HepG2 (cell line): Measurements from ENCODE around the gene C1orf159. TPM values are rescaled to one million over a fixed set of nuclear protein-coding genes. Genes with fewer than 3 reads are reported as not detected.

Experiments used
- AHR ChIP-seq: IDR thresholded peaks from 2 replicates; pipeline ENCODE4 v1.6.1; 2018; ENCODE audit warnings: missing genetic modification reagents, missing compliant biosample characterization
- ATF4 ChIP-seq, 2 experiments: fragments of 450-650 bp in 1 of 2; sonication (generic) in 1 of 2; formaldehyde crosslinking; IDR thresholded peaks; 2 replicates each; pipeline versions ENCODE4 v1.5.0 to v1.8.0; 2020 to 2022; ENCODE audit warnings: mild to moderate bottlenecking in 1 of 2, missing genetic modification reagents in 1 of 2
- BCL6 ChIP-seq: IDR thresholded peaks from 2 replicates; pipeline ENCODE4 v1.6.1; 2016; ENCODE audit warnings: missing genetic modification reagents, missing compliant biosample characterization
- BRD4 ChIP-seq: sonication (generic); formaldehyde crosslinking; IDR thresholded peaks from 2 replicates; pipeline ENCODE4 v1.4.0; 2020; ENCODE audit warnings: missing genetic modification reagents
- EHMT2 ChIP-seq: fragments of 200-600 bp; sonication (generic); IDR thresholded peaks from 2 replicates; pipeline ENCODE4 v1.7.0; 2017; ENCODE audit warnings: antibody characterized with exemption, low read depth, low read length, borderline replicate concordance
- EP300 ChIP-seq, 3 experiments: sonication (generic) in 1 of 3; formaldehyde crosslinking in 1 of 3; IDR thresholded peaks; 2 replicates each; pipeline versions ENCODE4 v1.5.1 to v1.6.1; 2011 to 2020; ENCODE audit warnings: low read depth in 2 of 3, low read length in 2 of 3, borderline replicate concordance in 1 of 3, improper control_type of control experiment in 1 of 3, mild to moderate bottlenecking in 1 of 3, missing genetic modification reagents in 1 of 3, moderate library complexity in 1 of 3
- HDAC6 ChIP-seq: fragments of 200-600 bp; sonication (generic); IDR thresholded peaks from 2 replicates; pipeline ENCODE4 v1.7.0; 2017; ENCODE audit warnings: mild to moderate bottlenecking, antibody characterized with exemption, low read length, low read depth
- HNRNPLL ChIP-seq: fragments of 200-400 bp; formaldehyde crosslinking; IDR thresholded peaks from 2 replicates; pipeline ENCODE4 v1.6.1; 2017; ENCODE audit warnings: mild to moderate bottlenecking, low read depth, low read length; ENCODE audit not compliant: poor library complexity, severe bottlenecking
- IRF1 ChIP-seq: sonication (generic); formaldehyde crosslinking; IDR thresholded peaks from 2 replicates; pipeline ENCODE4 v1.4.0; 2020; ENCODE audit warnings: low read depth, mild to moderate bottlenecking, missing genetic modification reagents
- MXD1 ChIP-seq: sonication (generic); formaldehyde crosslinking; IDR thresholded peaks from 2 replicates; pipeline ENCODE4 v1.4.0; 2020; ENCODE audit warnings: mild to moderate bottlenecking, missing genetic modification reagents
- POLR2A ChIP-seq, 2 experiments: IDR thresholded peaks; 2 replicates each; pipeline ENCODE4 v1.6.1; 2011; ENCODE audit warnings: low read depth in 2 of 2, low read length in 2 of 2, mild to moderate bottlenecking in 1 of 2, moderate library complexity in 1 of 2; ENCODE audit not compliant: insufficient read depth in 1 of 2
- SNAPC4 ChIP-seq: sonication (generic); formaldehyde crosslinking; IDR thresholded peaks from 2 replicates; pipeline ENCODE4 v1.4.0; 2020; ENCODE audit warnings: mild to moderate bottlenecking, missing genetic modification reagents
- ZFP37 ChIP-seq: sonication (generic); formaldehyde crosslinking; IDR thresholded peaks from 2 replicates; pipeline ENCODE4 v1.4.0; 2020; ENCODE audit warnings: missing genetic modification reagents, borderline replicate concordance
- ZNF451 ChIP-seq: sonication (generic); formaldehyde crosslinking; IDR thresholded peaks from 2 replicates; pipeline ENCODE4 v1.5.0; 2020; ENCODE audit warnings: mild to moderate bottlenecking, missing genetic modification reagents
- ZNF512 ChIP-seq: sonication (generic); formaldehyde crosslinking; IDR thresholded peaks from 2 replicates; pipeline ENCODE4 v1.4.0; 2020; ENCODE audit warnings: mild to moderate bottlenecking, missing genetic modification reagents
- ZNF530 ChIP-seq: sonication (generic); formaldehyde crosslinking; IDR thresholded peaks from 2 replicates; pipeline ENCODE4 v1.5.0; 2020; ENCODE audit warnings: low read depth, mild to moderate bottlenecking, missing genetic modification reagents
- ZNF577 ChIP-seq: sonication (generic); formaldehyde crosslinking; IDR thresholded peaks from 2 replicates; pipeline ENCODE4 v1.4.0; 2020; ENCODE audit warnings: mild to moderate bottlenecking, low read depth, missing genetic modification reagents, borderline replicate concordance
- ZNF678 ChIP-seq: sonication (generic); formaldehyde crosslinking; IDR thresholded peaks from 2 replicates; pipeline ENCODE4 v1.4.0; 2020; ENCODE audit warnings: mild to moderate bottlenecking, missing genetic modification reagents
- ZNF75D ChIP-seq: sonication (generic); formaldehyde crosslinking; IDR thresholded peaks from 2 replicates; pipeline ENCODE4 v1.8.1; 2023; ENCODE audit warnings: missing genetic modification reagents, mild to moderate bottlenecking, borderline replicate concordance
- polyA plus RNA-seq, 8 experiments: library from polyadenylated mRNA; depleted of rRNA in 3 of 8; stranded (reverse) in 7 of 8; unstranded in 1 of 8; fragments of >200 nt; fragmentation: Illumina TruSeq in 4 of 8; extraction: Trizol in 4 of 8; gene quantifications; 2 replicates each; pipeline versions ENCODE4 v1.2.1 to v1.2.3, GENCODE V29; 2011 to 2016; ENCODE audit warnings: low read depth in 4 of 8, missing spikeins in 1 of 8, mixed read lengths in 1 of 8; ENCODE audit not compliant: insufficient read depth in 1 of 8
- total RNA-seq, 5 experiments: library from RNA; depleted of rRNA; stranded (reverse); fragments of >200 nt; fragmentation: Illumina TruSeq; extraction: Trizol; gene quantifications; 2 replicates each; pipeline ENCODE4 v1.2.3, GENCODE V29; 2016; ENCODE audit warnings: low read depth in 1 of 5

Gene C1orf159
- total and polyA plus RNA-seq, 2 of the 13 experiments (the other 11 are each of a cell fraction or from before 2014, with no cell fraction given) = 3.8 to 6.7 TPM

GRCh38 chr1:1063945-1064831 is 51.7 kb downstream of the C1orf159 start (continued):
- TF ChIP-seq SNAPC4 (CRISPR knock-in tag) = peak; percentile 20; the same call in 1 of the 2 replicates
- peak in 1 of 2 experiments; percentile 96; a peak in 2 of 4 replicates for TF ChIP-seq ATF4 (CRISPR knock-in tag; IDR thresholded peaks at IDR 0.05)
- no peak for TF ChIP-seq ZFP37 (CRISPR knock-in tag)
- TF ChIP-seq MXD1 (CRISPR knock-in tag) = no peak
- TF ChIP-seq ZNF512 (CRISPR knock-in tag) = 0 out of 2 replicates have a peak, but pooled peaks have one; percentile 30
- no peak for TF ChIP-seq HDAC6
- TF ChIP-seq AHR (CRISPR knock-in tag) = no peak
- TF ChIP-seq IRF1 (CRISPR knock-in tag) = no peak
- TF ChIP-seq HNRNPLL = peak; percentile 57
- no peak for TF ChIP-seq ZNF577 (CRISPR knock-in tag)
- 0 out of 2 replicates have a peak, but pooled peaks have one; percentile 8 for TF ChIP-seq BCL6 (CRISPR knock-in tag)
- TF ChIP-seq EP300 (IDR thresholded peaks at IDR 0.05; ENCODE audit: low read depth in 2 of 2, low read length in 2 of 2) = peak in 1 of 2 experiments; percentile 8; a peak in 1 of 4 replicates
- peak; percentile 56 for TF ChIP-seq EP300 (CRISPR knock-in tag; IDR thresholded peaks at IDR 0.05; ENCODE audit: borderline replicate concordance)
- no peak for TF ChIP-seq ZNF530 (CRISPR knock-in tag)
- no peak for TF ChIP-seq ZNF75D
- no peak for TF ChIP-seq EHMT2
- peak; percentile 81 for TF ChIP-seq ZNF678 (CRISPR knock-in tag)
- TF ChIP-seq POLR2A (IDR thresholded peaks at IDR 0.05; ENCODE audit: insufficient read depth in 1 of 2, low read depth in 2 of 2, low read length in 2 of 2) = no peak
- TF ChIP-seq BRD4 (CRISPR knock-in tag) = no peak
- TF ChIP-seq ZNF451 (CRISPR knock-in tag) = no peak
